Dendritic cell treated with granulocyte-macrophage colony-stimulating factor and Interleukin-4, amounts not matched to agents 40 ng/mL and 50 ng/mL, for 4 days (primary cell): Measurements from ENCODE around the gene GNG2.

ENCODE experiments used
- H3K27ac Mint-ChIP-seq: one replicate; pipeline ENCODE4 v1.8.0; 2022; ENCODE audit warnings: mild to moderate bottlenecking, mixed read lengths
- H3K27me3 Mint-ChIP-seq: one replicate; pipeline ENCODE4 v1.8.0; 2022; ENCODE audit warnings: mild to moderate bottlenecking, mixed read lengths
- H3K36me3 Mint-ChIP-seq: one replicate; pipeline ENCODE4 v1.8.0; 2022; ENCODE audit warnings: low read depth, mixed read lengths
- H3K4me1 Mint-ChIP-seq: one replicate; pipeline ENCODE4 v1.8.0; 2022; ENCODE audit warnings: low read depth, mixed read lengths
- H3K4me3 Mint-ChIP-seq: one replicate; pipeline ENCODE4 v1.8.0; 2022; ENCODE audit warnings: mild to moderate bottlenecking, moderate library complexity, mixed read lengths
- H3K9me3 Mint-ChIP-seq: one replicate; pipeline ENCODE4 v1.8.0; 2022; ENCODE audit warnings: mixed read lengths
- intact Hi-C: fragments of 100-400 bp; cut with micrococcal nuclease; formaldehyde crosslinking; loops from one replicate; pipeline ENCODE4 v1.15.0; 2022

GNG2 gene

GRCh38 chr14:51860164-51860824, at the start of gene GNG2:
GNG2 (plus strand) TSS chr14:51860612; CDS start chr14:51950679, 90,067 bp downstream.
- H3K4me3 Mint-ChIP-seq, result peak within 1 kb of the TSS; percentile 83
- H3K9me3 Mint-ChIP-seq, result no peaks in the 10 kb centered on the region
- peaks cover 5% of the 10 kb centered on the region for H3K36me3 Mint-ChIP-seq
- peak within 1 kb of the TSS; percentile 79 for H3K27ac Mint-ChIP-seq
- peaks cover 68% of the 10 kb centered on the region for H3K4me1 Mint-ChIP-seq
- intact Hi-C loops, result loop anchor here (2.0 to 10.0 kb wide), 3 partner anchors 15 to 205 kb away; partner anchors contain the start of gene FRMD6
- H3K27me3 Mint-ChIP-seq, result no peaks in the 10 kb centered on the region

- Mint-ChIP-seq H3K4me3 (no peak overlapping the region), H3K27ac (no peak overlapping the region), H3K27me3 (no peaks in the 10 kb centered on the region), H3K9me3 (peaks cover 12% of the 10 kb centered on the region), H3K36me3 (no peaks in the 10 kb centered on the region), H3K4me1 (peaks cover 5% of the 10 kb centered on the region)
- intact Hi-C loops, result no loop called here
Observed at GRCh38 chr14:51811706-51812105, 48.7 kb upstream of the GNG2 start.

- H3K36me3 Mint-ChIP-seq, result no peaks in the 10 kb centered on the region
- H3K9me3 Mint-ChIP-seq, result no peaks in the 10 kb centered on the region
- H3K27ac Mint-ChIP-seq, result no peak overlapping the region
- H3K4me3 Mint-ChIP-seq, result no peak overlapping the region
- peaks cover 15% of the 10 kb centered on the region for H3K27me3 Mint-ChIP-seq
- H3K4me1 Mint-ChIP-seq, result peaks cover 9% of the 10 kb centered on the region
- intact Hi-C loops, result no loop called here
Observed at GRCh38 chr14:51816031-51816430, 44.4 kb upstream of the GNG2 start.

- peaks cover 15% of the 10 kb centered on the region for H3K27me3 Mint-ChIP-seq
- intact Hi-C loops, result no loop called here
- no peaks in the 10 kb centered on the region for H3K36me3 Mint-ChIP-seq
- no peak overlapping the region for H3K4me3 Mint-ChIP-seq
- H3K9me3 Mint-ChIP-seq, result no peaks in the 10 kb centered on the region
- no peak overlapping the region for H3K27ac Mint-ChIP-seq
- peaks cover 9% of the 10 kb centered on the region for H3K4me1 Mint-ChIP-seq
Observed at GRCh38 chr14:51817326-51817725, 43.1 kb upstream of the GNG2 start.

GRCh38 chr14:51818748-51819380, 41.5 kb upstream of the GNG2 start:
- intact Hi-C loops, result no loop called here
- H3K36me3 Mint-ChIP-seq, result no peaks in the 10 kb centered on the region
- H3K9me3 Mint-ChIP-seq, result no peaks in the 10 kb centered on the region
- no peak overlapping the region for H3K4me3 Mint-ChIP-seq
- no peak overlapping the region for H3K27ac Mint-ChIP-seq
- peaks cover 15% of the 10 kb centered on the region for H3K27me3 Mint-ChIP-seq
- H3K4me1 Mint-ChIP-seq, result peaks cover 5% of the 10 kb centered on the region

GRCh38 chr14:51821822-51822221, 38.6 kb upstream of the GNG2 start:
- no peak overlapping the region for H3K4me3 Mint-ChIP-seq
- H3K27ac Mint-ChIP-seq, result no peak overlapping the region
- H3K4me1 Mint-ChIP-seq, result peaks cover 5% of the 10 kb centered on the region
- H3K9me3 Mint-ChIP-seq, result no peaks in the 10 kb centered on the region
- intact Hi-C loops, result no loop called here
- no peaks in the 10 kb centered on the region for H3K36me3 Mint-ChIP-seq
- H3K27me3 Mint-ChIP-seq, result peaks cover 15% of the 10 kb centered on the region

- intact Hi-C loops, result no loop called here
- Mint-ChIP-seq H3K36me3 (no peaks in the 10 kb centered on the region), H3K27me3 (peaks cover 15% of the 10 kb centered on the region), H3K9me3 (no peaks in the 10 kb centered on the region), H3K4me1 (peaks cover 5% of the 10 kb centered on the region), H3K27ac (no peak overlapping the region), H3K4me3 (no peak overlapping the region)
Observed at GRCh38 chr14:51822499-51822898, 37.9 kb upstream of the GNG2 start.

- Mint-ChIP-seq H3K27me3 (peaks cover 13% of the 10 kb centered on the region), H3K4me1 (peaks cover 5% of the 10 kb centered on the region), H3K9me3 (no peaks in the 10 kb centered on the region), H3K27ac (no peak overlapping the region), H3K36me3 (no peaks in the 10 kb centered on the region), H3K4me3 (no peak overlapping the region)
- intact Hi-C loops, result no loop called here
Observed at GRCh38 chr14:51823706-51824105, 36.7 kb upstream of the GNG2 start.

GRCh38 chr14:51824191-51824590, 36.2 kb upstream of the GNG2 start:
- Mint-ChIP-seq H3K27me3 (peaks cover 9% of the 10 kb centered on the region), H3K4me1 (peaks cover 5% of the 10 kb centered on the region), H3K36me3 (no peaks in the 10 kb centered on the region), H3K9me3 (no peaks in the 10 kb centered on the region), H3K27ac (no peak overlapping the region), H3K4me3 (no peak overlapping the region)
- intact Hi-C loops, result no loop called here

- Mint-ChIP-seq H3K4me1 (no peaks in the 10 kb centered on the region), H3K27ac (no peak overlapping the region), H3K36me3 (no peaks in the 10 kb centered on the region), H3K4me3 (no peak overlapping the region), H3K9me3 (no peaks in the 10 kb centered on the region), H3K27me3 (peaks cover 3% of the 10 kb centered on the region)
- intact Hi-C loops, result no loop called here
Observed at GRCh38 chr14:51825926-51826325, 34.5 kb upstream of the GNG2 start.

- no peak overlapping the region for H3K4me3 Mint-ChIP-seq
- H3K4me1 Mint-ChIP-seq, result no peaks in the 10 kb centered on the region
- H3K27ac Mint-ChIP-seq, result no peak overlapping the region
- no peaks in the 10 kb centered on the region for H3K9me3 Mint-ChIP-seq
- peaks cover 3% of the 10 kb centered on the region for H3K27me3 Mint-ChIP-seq
- H3K36me3 Mint-ChIP-seq, result no peaks in the 10 kb centered on the region
- intact Hi-C loops, result no loop called here
Observed at GRCh38 chr14:51828017-51828797, 32.2 kb upstream of the GNG2 start.

- Mint-ChIP-seq H3K9me3 (no peaks in the 10 kb centered on the region), H3K4me1 (no peaks in the 10 kb centered on the region), H3K27me3 (no peaks in the 10 kb centered on the region), H3K27ac (no peak overlapping the region), H3K4me3 (no peak overlapping the region), H3K36me3 (no peaks in the 10 kb centered on the region)
- intact Hi-C loops, result no loop called here
Observed at GRCh38 chr14:51834240-51834639, 26.2 kb upstream of the GNG2 start.

- Mint-ChIP-seq H3K27me3 (no peaks in the 10 kb centered on the region), H3K27ac (no peak overlapping the region), H3K36me3 (no peaks in the 10 kb centered on the region), H3K9me3 (no peaks in the 10 kb centered on the region), H3K4me1 (peaks cover 3% of the 10 kb centered on the region), H3K4me3 (no peak overlapping the region)
- intact Hi-C loops, result no loop called here
Observed at GRCh38 chr14:51836417-51836816, 24.0 kb upstream of the GNG2 start.
